ENCODE results near the gene POLR1A.

Gene POLR1A

DNA sequence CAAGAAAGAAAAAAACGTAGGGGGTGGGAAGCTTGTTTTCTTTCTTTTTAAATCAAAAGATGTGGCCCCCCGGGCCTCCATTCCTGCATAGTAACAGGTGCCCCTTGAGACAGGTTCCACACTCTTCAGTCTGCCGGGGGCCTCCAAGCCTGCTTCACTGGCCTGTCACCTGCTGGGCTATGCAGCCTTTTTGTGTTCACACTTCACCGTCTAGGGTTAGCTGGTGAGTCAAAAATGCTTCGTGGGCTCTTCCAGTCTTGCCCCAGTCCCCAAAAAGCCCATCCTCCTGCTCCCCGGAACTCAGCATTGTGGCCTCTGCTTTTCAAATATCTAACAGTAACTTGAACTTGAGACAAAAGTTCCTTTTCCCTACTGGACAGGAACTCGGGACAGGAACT is 67.9 kb downstream of the POLR1A start:
- DNase-seq (ENCODE audit: low read depth), result no peak

- no peak for DNase-seq (ENCODE audit: low read depth)
These were observed 68.4 kb downstream of the POLR1A start for GRCh38 chr2:86037141-86037794.

DNA sequence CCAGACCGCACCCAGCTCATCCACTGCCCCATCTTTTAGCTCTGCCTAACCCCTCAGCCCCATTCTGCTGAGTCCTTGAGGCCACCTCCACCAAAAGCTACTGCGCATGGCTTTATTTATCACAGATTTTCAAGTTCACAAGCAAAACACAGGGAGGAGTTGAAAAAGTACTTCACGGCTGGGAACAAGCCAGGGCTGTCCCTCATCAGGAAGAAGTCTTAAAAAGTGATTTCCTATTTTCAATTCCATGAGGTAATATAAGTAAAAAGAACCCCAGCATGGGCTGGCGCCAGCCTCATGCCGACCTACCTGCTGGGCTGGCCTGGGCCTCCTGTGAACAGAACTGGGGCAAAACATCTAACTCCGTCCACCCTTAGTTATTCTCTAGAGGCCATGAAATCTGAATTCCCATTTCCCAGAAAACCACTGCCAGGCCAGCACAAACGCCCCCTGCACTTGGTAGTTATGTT is 69.0 kb downstream of the POLR1A start:
- DNase-seq (ENCODE audit: low read depth), result no peak

DNA sequence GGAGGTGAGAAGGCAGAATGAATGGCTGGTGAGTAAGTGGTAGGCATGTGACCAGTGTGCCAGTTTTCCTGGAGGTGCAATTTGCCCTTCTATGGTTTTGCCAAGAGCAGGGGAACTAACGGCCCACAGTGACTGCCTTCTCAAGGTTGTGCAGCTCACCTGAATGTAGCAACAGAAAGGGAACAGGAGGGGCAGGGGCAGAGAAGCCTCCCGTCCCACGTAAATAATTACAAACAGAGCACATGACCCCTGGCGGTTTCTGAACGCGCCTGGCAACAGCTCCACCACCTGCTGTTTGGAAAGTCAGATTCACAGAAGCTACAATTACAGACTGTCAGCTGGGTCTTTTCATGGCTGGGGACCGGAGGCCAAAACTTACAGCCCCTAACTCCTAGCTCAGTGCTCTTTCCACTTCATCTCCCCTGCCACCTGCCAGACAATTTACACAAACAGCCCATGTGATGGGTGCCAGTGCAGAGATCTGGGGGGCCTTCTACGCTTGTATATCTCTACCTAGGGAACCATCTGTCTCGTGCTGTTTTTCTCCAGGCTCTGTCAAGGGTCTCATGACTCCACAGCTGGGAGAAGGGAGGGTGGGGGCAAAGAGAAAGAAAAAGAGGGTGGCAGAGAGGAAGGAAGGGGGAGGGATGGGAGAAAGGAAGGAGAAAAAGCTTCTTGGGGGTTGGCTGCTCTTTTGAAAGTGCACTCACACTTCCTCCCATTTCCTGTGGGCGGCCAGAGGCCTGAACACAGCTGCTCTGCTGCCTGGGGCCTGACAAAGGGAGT is 69.6 kb downstream of the POLR1A start:
- DNase-seq (ENCODE audit: low read depth), result no peak

GRCh38 chr2:86035376-86035882 is 70.3 kb downstream of the POLR1A start:
- no peak for DNase-seq (ENCODE audit: low read depth)

DNA sequence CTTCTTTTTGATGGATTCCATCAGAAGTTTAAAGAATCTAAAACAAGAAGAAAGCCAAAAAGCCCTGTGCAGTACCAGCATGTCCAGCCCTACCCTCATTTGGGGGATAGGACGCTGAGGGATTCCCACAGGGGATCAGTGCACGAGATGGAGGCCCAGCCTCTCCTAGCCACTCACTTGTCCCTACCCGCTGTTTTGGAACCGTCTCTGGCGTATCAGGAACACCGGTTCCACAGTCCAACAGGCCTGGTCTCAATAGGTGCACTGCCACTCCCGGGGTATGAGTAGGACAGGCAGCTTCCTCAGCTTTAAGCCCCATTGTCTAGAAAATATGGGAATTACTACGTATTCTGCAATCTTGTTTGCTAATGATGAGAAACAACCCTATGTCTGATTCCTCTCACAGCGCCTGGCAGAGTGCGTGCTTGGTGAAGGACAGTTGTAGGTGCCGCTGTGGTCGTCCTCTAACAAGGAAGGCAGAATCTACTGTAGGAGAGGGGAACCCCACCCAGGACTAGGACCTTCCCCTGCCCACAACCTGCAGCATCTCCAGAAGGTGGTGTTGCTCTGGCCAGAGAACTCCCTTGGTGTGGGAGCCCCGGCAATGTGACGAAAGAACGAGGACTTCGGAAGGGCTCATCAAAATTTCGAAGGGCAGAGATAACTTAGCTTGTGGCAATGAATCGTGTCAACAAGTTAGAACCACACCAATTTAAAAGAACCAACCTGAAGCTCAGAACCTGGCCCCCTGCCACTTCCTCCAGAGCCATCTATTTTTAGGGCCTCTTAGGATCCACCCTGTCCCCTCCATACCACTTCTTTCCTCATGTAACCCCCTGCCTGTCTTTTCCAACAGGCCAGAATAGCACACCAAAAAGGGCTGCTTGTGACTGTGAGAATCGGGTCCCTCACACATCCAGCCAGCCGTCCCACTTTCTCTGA is 71.7 kb downstream of the POLR1A start:
- no peak for DNase-seq (ENCODE audit: low read depth)

DNA sequence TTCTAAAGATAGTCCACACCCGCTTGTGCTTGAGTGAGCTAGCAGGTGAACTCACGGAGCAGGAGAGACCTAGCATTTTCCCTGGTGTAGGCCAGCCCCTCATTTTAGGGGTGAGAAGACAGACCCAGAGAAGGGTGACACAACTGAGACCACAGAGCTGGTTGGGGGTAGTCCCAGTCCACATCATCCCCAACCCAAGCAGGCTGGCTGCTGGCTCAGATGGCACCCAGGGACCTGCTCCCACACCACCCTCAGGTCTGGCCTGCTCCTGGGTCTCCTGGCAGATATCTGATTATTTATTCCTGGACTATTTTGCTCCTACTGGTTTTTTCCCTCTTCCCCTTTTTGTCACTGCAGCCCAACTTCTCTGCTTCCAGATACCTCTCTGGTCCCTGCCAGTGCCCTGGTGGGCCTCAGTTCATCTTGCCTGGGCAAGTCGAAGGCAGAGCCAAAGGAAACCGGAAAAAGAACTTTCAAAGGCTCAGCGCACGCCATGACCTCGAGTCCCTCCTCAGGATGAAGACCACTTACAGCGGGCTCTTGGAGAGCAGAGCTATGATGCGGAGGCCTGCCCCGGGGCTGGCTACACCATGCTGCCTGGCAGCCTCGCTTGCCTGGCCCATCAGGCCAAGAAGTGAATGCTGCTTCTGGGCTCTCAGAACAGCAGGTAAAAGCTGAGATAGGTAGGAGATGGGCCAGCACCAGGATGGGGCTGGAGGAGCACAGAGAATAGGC is 72.7 kb downstream of the POLR1A start:
- no peak for DNase-seq (ENCODE audit: low read depth)

DNA sequence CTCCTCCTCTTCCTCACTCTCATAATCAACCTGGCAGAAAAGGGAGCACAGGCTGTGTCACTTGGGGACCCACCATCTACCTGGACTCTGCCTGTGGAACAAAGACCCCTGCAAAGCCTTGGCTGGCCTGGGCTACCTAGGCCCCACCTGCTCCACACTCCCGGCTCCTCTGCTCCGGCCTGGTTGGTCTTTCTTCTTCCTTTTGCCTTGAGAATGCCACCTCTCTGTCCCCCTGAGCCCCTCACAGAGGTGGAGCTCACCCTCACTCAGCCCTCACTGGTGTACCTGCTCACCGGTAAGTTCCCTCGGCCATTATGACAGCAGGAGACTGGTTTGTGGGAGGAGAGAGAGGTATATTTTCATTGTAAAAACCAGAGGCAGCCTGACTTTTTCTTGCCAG is 74.1 kb downstream of the POLR1A start:
- DNase-seq (ENCODE audit: low read depth), result no peak

DNA sequence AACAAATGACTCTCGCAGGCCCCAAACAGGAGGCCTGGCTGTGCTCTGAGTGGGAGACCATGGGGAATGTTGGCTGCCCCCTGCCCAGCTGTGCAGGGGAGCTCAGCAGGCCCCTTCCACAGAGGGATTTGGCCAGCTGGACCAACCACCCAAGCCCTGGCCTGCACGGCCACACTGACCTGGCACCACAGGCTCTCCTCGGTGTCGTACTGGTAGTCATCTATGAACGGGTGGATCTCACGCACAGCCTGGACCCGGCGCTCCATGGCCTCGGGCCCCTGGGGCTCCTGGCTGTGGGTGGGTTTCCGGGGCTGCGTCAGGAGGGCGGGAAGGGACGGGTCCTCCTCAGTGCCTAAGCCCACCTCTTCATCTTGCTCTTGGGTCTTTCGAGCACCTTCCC is 74.5 kb downstream of the POLR1A start:
- DNase-seq (ENCODE audit: low read depth), result no peak

- no peak for DNase-seq (ENCODE audit: low read depth)
These were observed 75.8 kb downstream of the POLR1A start for GRCh38 chr2:86029873-86030272.

- DNase-seq (ENCODE audit: low read depth), result no peak
These were observed 76.8 kb downstream of the POLR1A start for GRCh38 chr2:86028766-86029381.

DNA sequence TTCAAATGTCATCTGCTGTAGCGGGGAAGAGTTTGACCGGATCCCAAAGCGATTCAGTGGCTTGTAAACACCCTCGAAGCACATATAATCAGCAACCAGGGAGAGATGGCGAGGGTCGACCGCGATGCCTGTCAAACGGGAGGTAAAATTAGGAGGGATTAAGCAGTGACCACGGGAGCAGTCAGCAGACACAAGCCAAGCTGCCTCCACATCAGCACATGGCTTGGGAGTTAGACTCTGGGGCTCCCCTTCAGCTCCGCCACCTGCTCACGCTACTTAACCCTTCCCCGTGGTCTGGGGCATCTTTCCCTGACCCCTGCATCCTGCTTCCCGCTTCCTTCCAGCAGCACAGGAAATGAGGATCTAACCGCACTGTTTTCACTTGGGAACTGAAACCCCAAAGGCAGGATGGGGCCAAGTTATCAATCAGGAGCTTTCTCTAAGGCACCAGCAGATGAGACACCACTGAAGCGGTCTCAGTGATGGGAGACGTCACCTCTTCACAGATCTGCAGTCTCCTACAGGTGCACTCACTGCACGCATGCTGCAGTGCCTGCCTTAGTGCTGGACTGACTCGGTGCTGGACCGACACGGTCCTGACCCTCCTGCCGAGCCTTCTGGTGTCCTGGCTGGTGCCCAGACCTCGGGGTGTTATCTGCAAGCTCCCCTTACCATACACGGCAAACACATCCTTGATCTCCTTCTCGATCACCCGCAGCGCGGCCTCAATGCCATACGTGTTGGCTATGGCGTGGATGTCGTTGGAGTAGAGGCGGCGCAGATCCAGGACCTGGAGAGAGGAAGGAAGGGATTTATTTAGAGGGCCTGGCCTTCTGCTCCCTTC is 77.5 kb downstream of the POLR1A start:
- DNase-seq (ENCODE audit: low read depth), result no peak

DNA sequence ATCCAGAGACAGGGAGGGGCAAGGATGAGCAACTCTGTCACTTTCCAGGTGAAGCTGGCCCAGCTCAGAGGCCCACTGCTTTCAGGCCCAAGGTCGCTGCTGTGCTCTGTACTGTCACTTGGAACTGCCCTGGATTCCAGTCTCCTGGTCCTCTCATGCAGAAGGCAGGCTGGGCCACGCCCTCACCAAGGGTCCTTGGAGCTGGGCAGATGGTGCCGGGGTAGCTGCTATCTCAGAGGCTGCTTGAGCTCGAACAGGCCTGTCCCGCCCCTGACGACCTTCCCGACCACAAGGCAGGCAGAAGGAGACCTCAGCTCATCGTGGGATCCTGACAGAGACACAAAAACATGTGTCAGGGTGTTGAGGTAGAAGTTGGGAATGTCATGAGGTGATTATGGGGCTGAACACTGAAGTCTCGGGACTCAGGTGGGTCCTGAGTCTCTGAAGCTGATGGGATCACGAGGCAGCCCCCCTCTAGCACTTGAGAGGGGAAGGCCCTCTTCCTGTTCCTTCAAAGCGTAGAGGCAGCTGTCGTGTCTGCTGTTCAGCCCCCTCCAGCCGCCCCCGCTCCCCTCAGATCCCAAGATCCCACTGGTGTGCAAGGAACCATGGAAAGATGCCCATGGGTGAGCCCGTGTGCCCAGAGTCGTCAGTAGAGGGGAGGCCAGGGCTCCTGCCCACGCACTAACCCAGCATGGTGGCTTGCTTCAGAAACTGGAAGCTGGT is 78.3 kb downstream of the POLR1A start:
- DNase-seq (ENCODE audit: low read depth), result no peak

- no peak for DNase-seq (ENCODE audit: low read depth)
These were observed 79.0 kb downstream of the POLR1A start for GRCh38 chr2:86026744-86027065.

- no peak for DNase-seq (ENCODE audit: low read depth)
These were observed 79.5 kb downstream of the POLR1A start for GRCh38 chr2:86025976-86026743.

DNA sequence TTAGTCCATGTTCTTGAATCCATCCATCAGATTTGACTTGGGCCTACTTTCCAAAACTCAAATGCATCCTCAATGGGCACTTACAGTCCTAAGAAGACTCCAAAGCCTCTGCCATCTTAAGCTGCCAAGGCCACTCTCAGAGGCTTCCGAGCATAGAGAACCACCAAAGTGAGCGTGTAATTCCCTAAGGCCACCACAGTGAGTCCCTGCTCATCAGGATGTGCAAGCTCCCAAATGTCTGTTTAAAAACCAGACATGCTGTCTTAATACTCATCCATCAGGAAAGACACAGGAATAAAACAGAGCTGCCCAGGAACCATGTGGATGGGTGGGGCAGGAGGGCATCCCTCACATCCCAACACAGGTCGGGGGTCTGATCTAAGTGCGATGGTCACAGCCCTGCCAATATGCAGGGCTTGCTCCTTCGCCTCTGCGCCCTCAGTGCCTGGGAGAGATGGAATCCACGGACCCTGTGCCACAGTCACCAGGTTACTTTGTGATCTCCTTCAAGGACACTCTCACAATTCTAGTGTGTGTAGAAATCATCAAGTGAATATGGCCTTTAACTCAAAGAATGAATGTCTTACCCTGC is 80.4 kb downstream of the POLR1A start:
- no peak for DNase-seq (ENCODE audit: low read depth)

- no peak for DNase-seq (ENCODE audit: low read depth)
These were observed 82.3 kb downstream of the POLR1A start for GRCh38 chr2:86023366-86023712.

DNA sequence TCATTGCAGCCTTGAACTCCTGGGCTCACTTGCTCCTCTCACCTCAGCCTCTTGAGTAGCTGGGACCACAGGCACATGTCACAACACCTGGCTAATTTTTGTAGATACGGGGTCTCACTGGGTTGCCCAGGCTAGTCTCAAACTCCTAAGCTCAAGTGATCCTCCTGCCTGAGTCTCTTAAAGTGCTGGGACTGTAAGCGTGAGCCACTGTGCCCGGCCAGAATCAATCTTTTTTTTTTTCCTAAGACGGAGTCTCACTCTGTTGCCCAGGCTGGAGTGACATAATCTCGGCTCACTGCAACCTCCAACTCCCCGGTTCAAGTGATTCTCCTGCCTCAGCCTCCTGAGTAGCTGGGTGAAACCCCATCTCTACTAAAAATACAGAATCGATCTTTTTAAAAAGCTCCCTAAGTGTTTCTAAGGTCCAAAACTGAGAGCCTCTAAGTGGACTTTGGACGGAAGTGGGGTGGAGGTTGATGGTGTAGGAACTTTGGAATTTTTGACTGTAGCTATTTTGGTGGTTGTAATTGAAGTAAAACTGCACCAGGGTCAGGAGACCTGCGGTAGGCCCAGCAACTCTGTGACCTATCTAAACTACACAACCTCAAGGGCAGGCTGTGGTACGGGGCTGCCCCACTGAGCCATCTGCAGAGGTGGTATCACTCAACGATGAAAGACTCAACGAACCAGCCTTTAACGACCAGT is 82.9 kb downstream of the POLR1A start:
- DNase-seq (ENCODE audit: low read depth), result no peak
